Stimulated activated CD4-positive, alpha-beta T cell treated with anti-CD3 and anti-CD28 coated beads, Interleukin-4, amount 100 ng/mL, for 48 hours (primary cell): ENCODE measurements around the gene MRC1.

ENCODE experiments used
- DNase-seq, 2 donors: peaks; one replicate each; pipeline ENCODE4 v3.0.0-alpha.2; 2020; ENCODE audit warnings: low read depth in 2 of 2

MRC1 gene

DNA sequence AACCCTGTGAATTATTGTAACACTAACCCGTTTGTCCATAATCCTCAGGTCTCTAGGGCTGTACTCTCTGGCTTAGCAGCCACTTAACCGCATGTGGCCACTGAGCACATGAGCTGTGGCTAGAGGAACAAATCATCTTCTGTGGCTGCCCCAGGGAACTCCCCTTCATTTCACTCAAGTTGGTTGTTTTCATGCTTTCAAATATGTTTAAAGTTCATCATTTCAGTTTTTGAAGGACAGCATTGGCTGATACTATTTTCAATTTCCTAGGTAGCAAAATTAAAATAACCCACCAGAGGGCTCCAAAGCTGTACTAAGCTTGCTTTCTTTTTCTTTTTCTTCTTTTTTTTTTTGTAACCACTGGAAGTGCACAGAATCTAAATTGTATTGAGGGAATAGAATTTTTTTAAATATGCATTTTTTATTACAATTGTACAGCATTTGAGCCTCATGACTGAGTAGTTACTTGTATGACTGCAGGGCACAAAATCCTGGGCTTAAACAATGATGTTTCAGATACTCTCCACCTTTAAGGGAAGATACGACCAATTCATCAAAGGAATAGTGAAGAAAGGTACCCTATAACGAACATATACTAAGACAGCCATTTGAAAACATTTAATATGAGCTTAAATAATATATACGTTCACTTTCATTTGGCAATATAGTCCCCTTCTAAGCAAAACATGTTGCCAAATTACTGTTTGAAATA is 38.6 kb downstream of the MRC1 start:
- no peak for DNase-seq

GRCh38 chr10:17848646-17849045 is 39.5 kb downstream of the MRC1 start:
- no peak for DNase-seq

DNA sequence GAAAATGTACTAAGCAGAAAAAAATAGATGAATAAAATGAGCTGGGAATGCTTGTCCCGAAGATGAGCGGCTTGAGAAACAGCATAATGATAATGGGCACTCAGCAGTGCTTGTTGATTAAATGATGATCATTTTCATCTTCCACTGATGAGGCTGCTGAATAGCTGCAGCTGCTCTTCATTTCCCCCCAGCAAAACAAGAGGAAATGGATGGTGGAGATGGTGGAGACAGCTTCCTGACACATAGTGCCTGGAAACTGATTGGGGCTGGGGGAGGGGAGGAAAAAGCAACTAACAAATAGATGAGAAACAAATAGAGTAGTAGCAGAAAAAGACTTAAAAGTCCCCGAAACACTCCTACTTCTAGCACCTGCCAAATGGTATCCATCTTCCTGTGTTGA is 41.4 kb downstream of the MRC1 start:
- DNase-seq, result no peak

DNA sequence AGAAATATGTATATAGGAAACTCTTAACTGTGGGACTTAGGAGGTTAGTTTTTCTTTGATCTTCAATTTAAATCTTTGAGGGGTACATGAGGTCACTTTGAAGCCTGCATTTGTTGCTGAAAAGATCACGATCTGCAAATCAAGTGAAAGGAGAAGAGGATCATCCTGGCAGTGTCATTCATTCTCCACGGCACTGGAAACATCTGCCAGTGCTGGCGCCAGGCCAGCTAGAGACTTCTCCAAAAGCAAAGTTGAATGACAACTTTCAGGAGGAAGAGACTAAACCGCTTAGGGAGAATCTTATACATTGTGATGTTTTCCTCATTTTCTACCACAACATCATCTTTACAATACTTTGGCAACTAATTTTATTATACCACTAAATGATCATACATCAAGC is 42.5 kb downstream of the MRC1 start:
- DNase-seq, result no peak

GRCh38 chr10:17854044-17854652 is 45.0 kb downstream of the MRC1 start:
- DNase-seq, result no peak

DNA sequence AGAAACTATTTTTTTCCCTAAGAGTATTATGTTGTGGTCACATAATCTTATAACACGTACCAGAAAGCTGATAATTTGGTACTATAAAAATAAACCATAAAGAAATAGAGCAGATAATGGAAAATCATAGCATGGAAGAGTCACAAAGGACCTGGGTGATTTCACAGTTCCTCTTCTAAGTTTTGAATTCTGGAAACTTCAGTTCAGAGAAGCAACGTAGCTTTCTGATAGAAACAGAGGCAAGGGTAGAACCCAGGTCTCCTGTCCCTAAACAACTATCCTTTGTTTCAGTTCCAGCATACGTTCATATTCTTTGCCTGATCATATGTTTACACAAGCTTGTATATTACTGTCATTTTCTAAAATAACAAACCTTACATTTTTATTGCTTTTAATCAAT is 47.9 kb downstream of the MRC1 start:
- no peak for DNase-seq

DNA sequence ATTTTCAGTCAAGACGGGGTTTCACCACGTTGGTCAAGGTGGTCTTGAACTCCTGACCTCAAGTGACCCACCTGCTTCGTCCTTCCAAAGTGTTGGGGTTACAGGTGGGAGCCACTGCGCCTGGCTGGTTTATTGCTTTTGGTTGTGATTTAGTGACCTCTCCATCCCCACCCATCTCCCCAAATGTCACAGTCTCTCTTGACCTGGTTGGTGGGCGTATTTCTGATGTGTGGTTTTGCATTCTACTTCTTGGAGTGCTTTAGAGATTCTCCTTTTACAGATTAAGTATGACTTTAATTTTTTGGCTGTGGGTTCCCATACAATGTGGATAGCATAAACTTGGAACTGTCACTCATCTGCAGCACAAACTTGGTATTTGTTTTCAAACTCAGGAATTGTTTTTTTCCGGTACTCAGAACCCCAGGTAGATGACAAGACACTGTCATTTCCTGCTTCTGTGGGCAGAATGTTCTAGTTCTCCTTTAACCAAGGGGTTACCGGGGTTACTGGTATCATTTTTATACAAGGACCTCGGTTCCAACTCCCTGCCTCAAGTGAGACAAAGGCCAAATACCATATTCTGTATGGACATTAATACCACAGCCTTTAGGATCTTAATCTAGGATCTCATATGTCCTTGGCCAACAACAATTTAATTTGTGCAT is 50.5 kb downstream of the MRC1 start:
- DNase-seq, result no peak

- no peak for DNase-seq
Measured at GRCh38 chr10:17861760-17862159, 52.6 kb downstream of the MRC1 start.

- DNase-seq, result no peak
Measured at GRCh38 chr10:17865351-17865750, 56.2 kb downstream of the MRC1 start.

GRCh38 chr10:17866346-17866745 is 57.2 kb downstream of the MRC1 start:
- no peak for DNase-seq

DNA sequence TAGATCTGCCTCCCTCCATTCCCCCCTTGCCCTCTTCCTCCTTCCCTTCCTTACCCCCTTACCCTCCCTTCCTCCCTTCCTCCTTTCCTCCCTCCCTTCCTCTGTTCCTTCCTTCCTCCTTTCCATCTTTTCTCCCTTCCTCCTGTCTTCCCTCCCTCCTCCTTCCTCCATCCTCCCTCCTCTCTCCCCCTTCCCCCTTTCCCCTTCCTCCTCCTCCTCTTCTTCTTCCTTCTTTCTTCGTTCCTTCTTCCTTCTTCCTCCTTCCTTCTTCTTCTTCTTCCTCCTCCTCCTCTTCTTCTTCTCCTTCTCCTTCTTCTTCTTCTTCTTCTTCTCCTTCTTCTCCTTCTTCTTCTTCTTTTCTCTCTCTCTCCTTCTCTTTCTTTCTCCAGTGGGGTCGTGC is 57.9 kb downstream of the MRC1 start:
- DNase-seq, result no peak

- DNase-seq, result no peak
Measured at GRCh38 chr10:17871036-17871435, 61.9 kb downstream of the MRC1 start.

- DNase-seq, result no peak
Measured at GRCh38 chr10:17872191-17873091, 63.3 kb downstream of the MRC1 start.

GRCh38 chr10:17873946-17874345 is 64.8 kb downstream of the MRC1 start:
- no peak for DNase-seq

DNA sequence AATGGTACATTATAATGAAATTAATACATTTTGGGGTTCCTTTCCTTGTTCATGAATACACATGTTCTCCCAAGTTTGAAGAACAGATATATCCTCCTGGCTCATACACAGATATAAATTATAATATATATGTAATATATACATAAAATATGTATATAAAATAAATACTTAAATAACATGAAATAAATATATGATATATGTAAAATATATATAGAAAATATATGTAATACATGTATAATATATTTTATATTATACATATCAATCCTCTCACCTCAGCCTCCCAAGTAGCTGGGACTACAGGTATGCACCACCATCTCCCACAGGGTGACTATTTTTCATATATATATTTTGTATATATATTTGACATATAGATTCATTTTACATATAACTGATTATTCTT is 68.0 kb downstream of the MRC1 start:
- DNase-seq, result no peak

- DNase-seq, result no peak
Measured at GRCh38 chr10:17878896-17879295, 69.7 kb downstream of the MRC1 start.

DNA sequence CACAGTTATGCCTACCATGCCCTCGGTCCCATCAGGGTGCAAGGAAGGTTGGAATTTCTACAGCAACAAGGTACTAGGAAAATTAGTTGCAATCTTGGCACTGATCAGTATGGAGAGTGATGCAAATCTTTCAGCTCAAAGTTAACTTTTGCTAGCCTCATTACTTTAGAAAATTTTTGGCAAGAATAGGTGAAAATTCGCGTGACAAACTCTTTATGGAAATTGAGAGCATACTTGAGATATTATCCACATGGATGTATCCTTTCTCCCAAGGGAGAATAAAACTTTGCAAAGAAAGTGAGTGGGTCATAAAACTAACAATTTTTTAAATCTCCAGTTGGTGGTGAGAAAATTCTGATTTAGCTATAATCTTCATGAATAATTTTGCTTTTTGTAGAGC is 71.5 kb downstream of the MRC1 start:
- DNase-seq, result no peak

DNA sequence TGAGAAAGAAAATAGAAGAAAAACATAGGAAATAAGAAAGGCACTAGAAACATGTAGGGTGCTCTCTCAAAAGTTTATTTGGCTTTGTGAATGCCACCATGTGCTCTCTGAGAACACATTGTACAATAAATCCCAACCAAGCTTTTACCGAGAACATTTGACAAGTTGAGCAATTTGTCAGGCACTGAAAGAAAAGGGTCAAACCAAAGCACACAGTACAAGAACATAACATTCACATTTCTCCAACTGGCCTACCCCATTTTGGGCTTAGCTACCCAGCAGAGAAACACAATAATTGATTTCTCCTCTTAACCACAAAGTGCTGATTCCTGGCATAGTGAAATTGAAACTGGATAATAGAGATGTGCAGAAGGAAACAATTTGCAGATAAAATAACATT is 73.4 kb downstream of the MRC1 start:
- no peak for DNase-seq

DNA sequence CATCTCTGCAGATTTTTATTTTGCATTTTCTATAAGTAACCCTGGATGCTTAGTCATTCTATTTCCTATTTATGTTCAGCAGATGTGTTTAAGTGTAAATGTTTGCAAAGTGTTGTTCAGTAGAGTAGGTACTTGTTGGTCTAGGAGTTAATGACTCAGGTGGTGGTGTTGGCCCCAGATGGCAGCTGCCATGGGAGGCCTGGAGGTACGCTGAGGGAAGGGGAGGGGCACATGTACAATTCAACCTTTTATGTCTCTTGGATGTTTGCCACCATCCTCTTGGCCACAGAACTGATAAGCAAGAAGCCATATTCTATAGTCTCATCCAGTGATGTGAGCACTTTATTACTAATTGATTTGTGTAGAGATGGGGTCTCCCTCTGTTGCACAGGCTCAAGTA is 74.5 kb downstream of the MRC1 start:
- no peak for DNase-seq

GRCh38 chr10:17888189-17888588 is 79.0 kb downstream of the MRC1 start:
- DNase-seq, result no peak

DNA sequence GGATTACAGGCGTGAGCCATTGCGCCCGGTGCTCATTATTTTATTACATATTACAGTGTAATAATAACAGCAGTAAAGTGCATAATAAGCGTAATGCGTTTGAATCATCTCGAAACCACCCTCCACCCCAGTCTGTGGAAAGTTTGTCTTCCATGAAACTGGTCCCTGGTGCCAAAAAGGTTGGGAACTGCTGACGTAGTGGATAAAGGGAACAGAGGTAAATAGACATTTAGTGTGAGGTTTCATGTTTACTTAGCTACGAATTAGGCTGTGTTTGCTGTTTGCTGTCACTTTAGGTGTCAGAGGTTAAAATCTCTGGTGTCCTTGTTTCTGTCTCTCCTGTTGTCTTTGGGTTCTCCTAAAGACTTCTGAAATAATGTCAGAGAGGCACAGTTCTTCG is 82.3 kb downstream of the MRC1 start:
- DNase-seq, result no peak

DNA sequence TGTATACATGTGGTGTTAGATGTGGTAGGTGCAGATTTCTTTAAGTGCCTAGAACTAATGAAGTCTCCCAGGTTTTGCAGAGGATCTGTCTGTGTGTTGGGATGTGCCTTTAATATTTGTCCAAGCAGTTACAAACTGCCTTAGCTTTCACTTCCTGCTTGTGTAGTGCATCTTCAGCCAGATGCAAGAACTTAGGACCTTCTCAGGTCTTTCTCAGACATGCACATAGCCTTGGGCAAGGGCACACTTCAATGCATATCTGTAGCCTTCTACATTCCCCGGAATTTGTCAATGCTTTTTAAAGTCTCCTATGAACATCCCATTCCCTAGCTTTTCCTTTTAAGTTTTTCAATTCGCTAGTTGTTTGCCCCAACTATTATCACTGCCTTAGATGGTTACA is 95.4 kb downstream of the MRC1 start:
- no peak for DNase-seq
